Loucy (cell line): ENCODE data around the gene G6PC1.

Experiments used
- EZH2phosphoT487 ChIP-seq: fragments of 200-600 bp; IDR thresholded peaks from 2 replicates; pipeline ENCODE4 v1.6.1; 2018; ENCODE audit warnings: antibody characterized with exemption, mild to moderate bottlenecking, moderate library complexity, borderline replicate concordance
- TF ChIP-seq, protein P1 (sequence below): fragments of 200-600 bp; sonication (generic); conservative IDR thresholded peaks from 2 replicates; pipeline ENCODE4 v1.5.1; 2014; ENCODE audit warnings: mild to moderate bottlenecking, antibody characterized with exemption, low read length

DNA sequence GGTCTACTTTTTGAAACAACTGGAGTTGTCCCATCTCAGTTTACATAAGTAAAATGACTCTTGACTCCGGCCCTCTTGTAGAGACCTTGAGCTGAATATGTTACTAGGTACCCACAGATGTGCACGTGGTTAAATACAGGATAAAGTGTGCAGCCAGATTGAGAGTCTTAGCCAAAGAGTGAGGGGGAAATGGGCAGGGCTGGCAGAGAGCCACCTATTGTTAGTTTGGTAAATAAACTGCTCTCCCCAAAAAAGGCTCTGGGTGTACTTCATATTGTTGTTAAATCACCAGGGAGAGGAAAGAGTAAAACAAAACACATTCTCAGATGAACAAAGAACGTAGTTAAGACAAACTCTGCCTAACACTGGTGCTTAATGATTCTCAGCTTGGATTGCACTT lies 20.3 kb downstream of the G6PC1 start:
- TF ChIP-seq, protein P1, sequence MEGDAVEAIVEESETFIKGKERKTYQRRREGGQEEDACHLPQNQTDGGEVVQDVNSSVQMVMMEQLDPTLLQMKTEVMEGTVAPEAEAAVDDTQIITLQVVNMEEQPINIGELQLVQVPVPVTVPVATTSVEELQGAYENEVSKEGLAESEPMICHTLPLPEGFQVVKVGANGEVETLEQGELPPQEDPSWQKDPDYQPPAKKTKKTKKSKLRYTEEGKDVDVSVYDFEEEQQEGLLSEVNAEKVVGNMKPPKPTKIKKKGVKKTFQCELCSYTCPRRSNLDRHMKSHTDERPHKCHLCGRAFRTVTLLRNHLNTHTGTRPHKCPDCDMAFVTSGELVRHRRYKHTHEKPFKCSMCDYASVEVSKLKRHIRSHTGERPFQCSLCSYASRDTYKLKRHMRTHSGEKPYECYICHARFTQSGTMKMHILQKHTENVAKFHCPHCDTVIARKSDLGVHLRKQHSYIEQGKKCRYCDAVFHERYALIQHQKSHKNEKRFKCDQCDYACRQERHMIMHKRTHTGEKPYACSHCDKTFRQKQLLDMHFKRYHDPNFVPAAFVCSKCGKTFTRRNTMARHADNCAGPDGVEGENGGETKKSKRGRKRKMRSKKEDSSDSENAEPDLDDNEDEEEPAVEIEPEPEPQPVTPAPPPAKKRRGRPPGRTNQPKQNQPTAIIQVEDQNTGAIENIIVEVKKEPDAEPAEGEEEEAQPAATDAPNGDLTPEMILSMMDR: no peak
- TF ChIP-seq EZH2phosphoT487: no peak
